Panc1 (cell line): ENCODE measurements around the gene MYB. TPM values are rescaled to one million over a fixed set of nuclear protein-coding genes. Genes with fewer than 3 reads are reported as not detected.

Source experiments
- ATAC-seq: fragments of 200-7000 bp; cut with Tn5 transposase; 2 replicates; pipeline ENCODE4 v1.9.1; 2020; ENCODE audit warnings: mild to moderate bottlenecking, moderate library complexity
- BruUV-seq: library from RNA; stranded (reverse); fragments of 400-500 nt; replicated peaks from 2 replicates; lab custom pipeline; 2021; lab: Mats Ljungman, UMichigan
- CTCF ChIA-PET: fragments of 300-600 bp; sonication (Branson Sonifier 250); formaldehyde crosslinking; loops from one replicate; lab custom pipeline; 2022; ENCODE audit warnings: antibody characterized with exemption; lab: Charles Lee
- POLR2A ChIA-PET: fragments of 300-600 bp; sonication (Branson Sonifier 250); formaldehyde crosslinking; loops from one replicate; lab custom pipeline; 2022; ENCODE audit warnings: antibody characterized with exemption; lab: Charles Lee
- DNase-seq: peaks from one replicate; pipeline ENCODE4 v3.0.0-alpha.2; 2010; ENCODE audit warnings: low read depth, low spot score
- H3K27ac ChIP-seq: 2 replicates; pipeline ENCODE4 v1.5.1; 2011; ENCODE audit warnings: mild to moderate bottlenecking, low read length, inconsistent platforms
- H3K27me3 ChIP-seq: fragments of 200-500 bp; sonication (Bioruptor generic); 2 replicates; pipeline ENCODE4 v1.6.0; 2014; ENCODE audit warnings: low read length, inconsistent platforms; ENCODE audit not compliant: control insufficient read depth, insufficient read depth
- H3K36me3 ChIP-seq: fragments of 200-500 bp; sonication (Bioruptor generic); 2 replicates; pipeline ENCODE4 v1.5.1; 2014; ENCODE audit warnings: inconsistent platforms, mild to moderate bottlenecking, low read length, moderate library complexity; ENCODE audit not compliant: control insufficient read depth, insufficient read depth
- H3K4me1 ChIP-seq: 2 replicates; pipeline ENCODE4 v1.5.1; 2011; ENCODE audit warnings: inconsistent platforms, mild to moderate bottlenecking, low read length, moderate library complexity; ENCODE audit not compliant: control insufficient read depth, insufficient read depth
- H3K4me3 ChIP-seq, 2 experiments: 2 replicates each; pipeline ENCODE4 v1.5.1; 2011 to 2012; ENCODE audit warnings: low read depth in 2 of 2, low read length in 2 of 2, mild to moderate bottlenecking in 2 of 2, inconsistent platforms in 1 of 2, moderate library complexity in 1 of 2
- H3K9me3 ChIP-seq: fragments of 200-500 bp; sonication (Bioruptor generic); 2 replicates; pipeline ENCODE4 v1.5.1; 2014; ENCODE audit warnings: low read depth, mild to moderate bottlenecking, inconsistent platforms, low read length, moderate library complexity; ENCODE audit not compliant: control insufficient read depth, insufficient read depth
- CTCF ChIP-seq: fragments of 450-650 bp; IDR thresholded peaks from 2 replicates; pipeline ENCODE4 v1.5.1; 2017; ENCODE audit warnings: mild to moderate bottlenecking
- POLR2AphosphoS5 ChIP-seq: IDR thresholded peaks from 2 replicates; pipeline ENCODE4 v1.6.1; 2012; ENCODE audit warnings: mild to moderate bottlenecking, low read depth, low read length, moderate library complexity
- REST ChIP-seq, 2 experiments: IDR thresholded peaks; 2 replicates each; pipeline ENCODE4 v1.6.1; 2011 to 2012; ENCODE audit warnings: low read depth in 2 of 2, control low read depth in 1 of 2, low read length in 1 of 2, mild to moderate bottlenecking in 1 of 2, moderate library complexity in 1 of 2; ENCODE audit not compliant: insufficient read depth in 1 of 2
- SIN3A ChIP-seq: IDR thresholded peaks from 2 replicates; pipeline ENCODE4 v1.6.1; 2012; ENCODE audit warnings: low read depth, mild to moderate bottlenecking, low read length, moderate library complexity, borderline replicate concordance; ENCODE audit not compliant: insufficient read depth
- TCF7L2 ChIP-seq: IDR thresholded peaks from 2 replicates; pipeline ENCODE4 v1.6.1; 2011; ENCODE audit warnings: mild to moderate bottlenecking, low read depth, low read length, inconsistent platforms
- in situ Hi-C: cut with HindIII; loops from 2 replicates; pipeline ENCODE4 v1.10.0; 2016; ENCODE audit warnings: low sequenced_read_pairs, low pct_unique_long_range_greater_than_20kb
- intact Hi-C: fragments of 100-400 bp; cut with micrococcal nuclease; formaldehyde crosslinking; loops from one replicate; pipeline ENCODE4 v1.10.0; 2022; ENCODE audit not compliant: unreplicated experiment
- total RNA-seq: library from RNA; stranded (reverse); gene quantifications from one replicate; pipeline ENCODE4 v1.2.1, GENCODE V29; 2021; ENCODE audit not compliant: unreplicated experiment

The MYB gene
- total RNA-seq, 1 experiment from 2014 or later, result 1.3 TPM

DNA sequence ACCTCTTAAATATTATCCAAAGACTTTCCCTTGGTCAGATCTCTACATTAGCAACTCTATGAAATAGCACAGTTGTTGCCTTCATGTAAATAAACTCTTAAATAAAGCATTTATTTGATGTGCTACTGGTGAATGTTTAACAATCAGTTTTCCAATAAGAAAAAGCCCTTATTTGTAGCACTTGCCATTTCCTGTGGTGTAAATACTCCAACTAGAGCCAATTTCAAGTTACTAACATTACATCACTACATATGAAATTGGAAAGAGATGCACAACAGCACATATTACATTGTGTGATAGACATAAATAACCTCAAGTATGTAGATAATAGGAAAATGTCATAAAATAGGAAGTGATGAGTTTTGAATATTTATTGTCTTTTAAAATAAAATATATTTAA is 5.0 kb upstream of the MYB start:
- in situ Hi-C loops (no loop called here), intact Hi-C loops (no loop called here)
- Histone ChIP-seq H3K27me3 (peaks cover 11% of the 10 kb centered on the region), H3K27ac (no peak overlapping the region), H3K4me1 (no peaks in the 10 kb centered on the region; the same call in 1 of the 2 replicates), H3K4me3 (no peak overlapping the region), H3K36me3 (no peaks in the 10 kb centered on the region; the same call in 1 of the 2 replicates), H3K9me3 (no peaks in the 10 kb centered on the region)
- CTCF ChIA-PET, result no interaction called here
- no peak for ATAC-seq
- TF ChIP-seq SIN3A, result no peak
- no peak for TF ChIP-seq TCF7L2
- TF ChIP-seq POLR2AphosphoS5, result no peak
- no peak for TF ChIP-seq CTCF
- TF ChIP-seq REST (IDR thresholded peaks at IDR 0.05; ENCODE audit: insufficient read depth in 1 of 2, low read depth in 2 of 2, low read length in 1 of 2), result no peak
- POLR2A ChIA-PET, result no interaction called here
- BruUV-seq, result no TSS peak
- DNase-seq, result no peak

DNA sequence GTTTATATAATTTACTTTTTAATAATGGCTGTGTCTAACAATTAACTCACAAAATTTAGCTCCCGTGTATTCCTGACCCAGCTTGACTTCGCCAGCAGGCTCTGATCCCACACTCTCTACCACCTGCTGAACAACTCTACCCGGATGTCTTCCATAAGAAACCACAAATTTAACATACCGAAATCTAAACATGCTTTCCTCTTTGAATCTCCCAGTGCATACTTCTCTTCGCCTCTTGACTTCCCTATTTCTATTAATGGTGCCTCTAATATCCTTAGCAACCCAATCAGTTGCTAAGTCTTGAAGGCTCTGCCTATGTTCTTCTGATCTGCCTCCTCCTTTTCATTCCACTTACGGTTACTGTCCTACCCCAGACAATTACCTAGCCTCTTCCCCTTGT is 4.6 kb upstream of the MYB start:
- Histone ChIP-seq H3K9me3 (no peaks in the 10 kb centered on the region), H3K36me3 (no peaks in the 10 kb centered on the region; the same call in 1 of the 2 replicates), H3K27ac (no peak overlapping the region), H3K27me3 (peaks cover 11% of the 10 kb centered on the region), H3K4me1 (no peaks in the 10 kb centered on the region; the same call in 1 of the 2 replicates), H3K4me3 (no peak overlapping the region)
- intact Hi-C loops (no loop called here), in situ Hi-C loops (no loop called here)
- ATAC-seq (no peak), DNase-seq (no peak)
- TF ChIP-seq TCF7L2, result no peak
- TF ChIP-seq POLR2AphosphoS5, result no peak
- no peak for TF ChIP-seq REST (IDR thresholded peaks at IDR 0.05; ENCODE audit: insufficient read depth in 1 of 2, low read depth in 2 of 2, low read length in 1 of 2)
- TF ChIP-seq CTCF, result no peak
- no peak for TF ChIP-seq SIN3A
- ChIA-PET CTCF (no interaction called here), POLR2A (no interaction called here)
- no TSS peak for BruUV-seq
